Stimulated activated CD8-positive, alpha-beta memory T cell treated with anti-CD3 and anti-CD28 coated beads, Interleukin-4, amount 100 ng/mL, for 24 hours (primary cell): ENCODE results near the gene GRIA1.

Source experiments
- DNase-seq: peaks from one replicate; pipeline ENCODE4 v3.0.0-alpha.2; 2020; ENCODE audit warnings: low read depth

Gene GRIA1

GRCh38 chr5:153780876-153781705, 290.6 kb downstream of the GRIA1 start:
- DNase-seq, result no peak

GRCh38 chr5:153782589-153783361, 292.3 kb downstream of the GRIA1 start:
- no peak for DNase-seq

DNA sequence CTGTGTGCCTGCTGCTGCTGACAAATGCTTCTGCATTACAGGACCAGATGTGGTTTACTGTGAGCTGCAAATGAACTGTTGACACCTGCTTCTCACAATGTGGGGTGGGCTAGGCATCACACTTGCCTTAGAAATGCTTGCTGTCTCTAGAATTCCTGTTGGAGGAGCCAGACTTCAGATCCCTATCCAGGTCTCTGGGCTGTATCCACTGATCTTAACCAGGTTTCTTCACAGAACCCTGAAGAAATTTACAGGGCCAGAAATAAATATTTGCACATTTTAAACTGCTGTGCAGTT, 292.8 kb downstream of the GRIA1 start:
- DNase-seq, result no peak

DNA sequence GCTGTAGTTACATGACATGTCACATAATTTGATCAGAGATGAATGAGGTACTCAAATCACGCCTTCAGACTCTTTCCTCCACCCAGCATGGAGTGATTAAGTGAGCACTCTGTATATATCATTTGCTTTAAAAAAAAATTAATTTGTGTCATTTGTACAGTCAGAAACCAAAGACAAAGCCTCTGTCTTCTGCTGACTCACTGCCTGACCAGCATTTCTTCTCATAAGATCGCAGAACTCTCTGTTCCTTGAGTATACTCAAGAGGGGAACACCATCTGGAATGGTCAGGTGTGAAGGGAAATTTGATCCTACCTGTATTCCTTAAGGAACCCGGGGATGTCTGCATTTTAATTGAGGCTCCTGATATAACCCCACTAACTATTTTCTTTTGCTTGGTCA, 293.8 kb downstream of the GRIA1 start:
- no peak for DNase-seq

GRCh38 chr5:153791339-153791738, 300.9 kb downstream of the GRIA1 start:
- no peak for DNase-seq

DNA sequence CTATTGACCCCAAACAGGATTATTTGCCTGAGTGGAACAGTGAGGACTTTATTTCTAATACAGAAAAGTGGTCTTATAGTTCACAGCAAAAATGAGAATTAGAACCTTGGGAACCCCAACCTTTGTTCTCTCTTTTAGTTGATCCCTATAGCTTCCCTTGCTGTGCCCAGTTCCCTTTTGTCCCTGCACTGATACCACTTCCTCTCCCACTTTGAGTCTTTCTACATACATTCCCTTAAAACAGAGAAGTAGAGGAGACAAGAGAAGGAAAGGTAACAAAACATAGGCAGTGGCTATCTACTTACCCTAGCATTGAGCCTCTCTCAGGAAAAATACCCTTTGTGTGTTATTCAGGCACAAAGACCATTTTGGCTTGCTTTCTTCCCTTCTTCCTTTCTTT, 301.8 kb downstream of the GRIA1 start:
- no peak for DNase-seq

DNA sequence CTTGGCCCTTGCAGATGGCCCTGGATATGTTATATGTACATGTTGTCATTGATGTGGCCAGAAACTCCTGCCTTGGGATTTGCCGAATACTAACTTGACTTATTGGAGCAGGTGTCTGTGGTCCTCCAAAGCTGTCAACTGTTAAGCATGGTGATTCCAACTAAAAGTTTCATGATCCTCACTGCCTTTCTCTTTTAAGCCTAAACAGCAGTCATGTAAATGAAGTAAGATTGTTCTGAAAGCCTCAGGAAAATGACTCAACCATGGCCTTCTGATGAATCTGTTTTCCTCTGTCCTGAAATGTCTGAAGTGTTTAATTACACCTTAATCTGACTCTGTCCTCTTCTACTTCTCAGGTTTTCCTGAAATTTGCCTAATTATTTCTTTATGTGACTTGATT, 303.2 kb downstream of the GRIA1 start:
- DNase-seq, result no peak

DNA sequence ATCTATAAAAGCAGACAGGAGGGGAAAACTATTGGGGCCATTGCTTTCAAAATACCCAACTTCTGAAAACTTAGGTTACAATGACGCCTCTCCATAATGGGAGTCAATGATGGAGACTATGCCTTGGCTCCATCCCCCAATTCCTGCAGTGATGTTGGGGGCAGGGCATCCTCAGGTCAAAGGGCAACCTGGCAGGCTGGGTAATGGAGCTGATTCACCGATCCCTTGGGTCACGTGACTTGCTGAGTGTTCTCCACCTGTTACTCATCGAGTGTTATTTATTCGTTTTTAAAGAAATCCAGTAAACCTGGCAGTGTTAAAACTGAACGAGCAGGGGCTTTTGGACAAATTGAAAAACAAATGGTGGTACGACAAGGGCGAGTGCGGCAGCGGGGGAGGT, 303.9 kb downstream of the GRIA1 start:
- no peak for DNase-seq

GRCh38 chr5:153796527-153796926, 306.1 kb downstream of the GRIA1 start:
- DNase-seq, result no peak

DNA sequence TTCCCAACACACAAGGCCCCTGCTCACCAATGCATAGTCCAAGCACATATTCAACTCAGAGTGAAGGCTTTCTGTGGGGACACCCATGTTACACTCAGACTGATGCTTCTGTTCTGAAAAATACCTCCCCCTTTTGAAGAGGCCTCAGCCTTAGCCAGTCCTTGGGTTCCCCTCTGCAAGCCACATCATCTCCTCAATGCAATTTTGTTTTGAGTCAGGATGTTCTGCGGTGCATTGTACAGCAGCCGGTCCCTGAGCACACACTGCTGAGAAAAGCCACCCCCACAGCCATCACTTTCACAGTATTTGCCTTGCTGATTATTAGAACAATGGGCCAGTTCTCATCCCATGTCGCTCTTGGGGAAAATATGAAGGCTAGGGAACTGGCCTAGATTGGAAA, 307.0 kb downstream of the GRIA1 start:
- no peak for DNase-seq

GRCh38 chr5:153798830-153799229, 308.4 kb downstream of the GRIA1 start:
- no peak for DNase-seq

- DNase-seq, result no peak
Measured at GRCh38 chr5:153799466-153799865, 309.0 kb downstream of the GRIA1 start.

GRCh38 chr5:153802050-153802821, 311.8 kb downstream of the GRIA1 start:
- no peak for DNase-seq

GRCh38 chr5:153807801-153808200, 317.3 kb downstream of the GRIA1 start:
- no peak for DNase-seq

- no peak for DNase-seq
Measured at GRCh38 chr5:153809166-153809565, 318.7 kb downstream of the GRIA1 start.

DNA sequence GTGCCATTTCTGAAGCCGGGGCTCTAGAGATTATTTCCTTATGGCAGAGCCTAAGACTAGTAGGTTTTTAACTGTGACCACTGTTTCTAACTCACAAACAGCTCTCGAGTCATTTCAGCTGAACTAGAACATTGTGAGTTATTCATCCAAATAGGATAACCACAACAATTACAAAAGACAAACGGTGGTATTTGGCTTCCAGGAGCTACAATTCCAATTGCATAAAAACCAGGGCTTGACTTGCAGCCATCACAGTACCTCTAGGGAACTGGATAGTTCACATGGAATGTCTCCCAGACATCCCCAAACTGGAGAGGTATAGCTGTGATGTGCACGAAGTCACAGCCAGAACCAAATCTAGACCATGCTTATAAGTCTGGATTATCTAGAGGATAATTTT, 323.4 kb downstream of the GRIA1 start:
- DNase-seq, result no peak

DNA sequence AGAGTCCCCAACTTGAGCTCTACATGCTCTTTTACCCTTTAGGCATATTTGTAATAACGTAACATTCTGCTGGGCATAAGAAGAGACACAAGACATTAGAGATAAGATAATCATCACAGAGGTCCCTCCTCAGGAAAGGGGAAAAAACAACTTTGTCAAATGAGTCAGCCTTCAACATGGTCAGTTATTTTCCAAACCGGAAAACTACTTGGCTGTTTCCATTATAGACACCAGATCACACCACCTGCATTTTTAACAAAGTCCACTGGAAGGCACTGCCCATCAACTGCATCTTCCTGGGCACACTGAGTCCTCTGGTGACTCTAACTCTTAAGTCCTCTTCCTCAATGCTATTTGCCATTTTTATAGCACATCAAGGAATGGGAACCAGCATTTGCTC, 326.4 kb downstream of the GRIA1 start:
- DNase-seq, result no peak

DNA sequence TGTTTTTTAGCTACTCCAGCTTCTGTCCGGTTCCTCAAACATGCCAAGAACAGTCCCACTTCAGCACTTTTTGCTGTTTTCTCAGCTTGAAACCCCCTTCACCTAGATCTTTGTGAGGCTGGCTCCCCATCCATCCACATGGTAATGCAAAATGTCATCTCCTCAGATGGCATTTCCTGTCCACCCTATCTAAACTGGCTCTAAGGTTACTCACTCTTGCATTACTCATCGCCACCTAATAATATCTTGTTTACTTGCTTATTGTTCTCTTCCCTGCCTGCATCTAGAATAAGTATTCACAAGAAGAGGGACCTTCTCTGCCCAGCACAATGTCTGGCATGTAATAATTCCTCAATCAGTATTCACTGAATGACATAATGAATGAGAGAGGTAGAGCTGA, 328.2 kb downstream of the GRIA1 start:
- no peak for DNase-seq

- no peak for DNase-seq
Measured at GRCh38 chr5:153823036-153823435, 332.6 kb downstream of the GRIA1 start.

- DNase-seq, result no peak
Measured at GRCh38 chr5:153824909-153825308, 334.4 kb downstream of the GRIA1 start.

DNA sequence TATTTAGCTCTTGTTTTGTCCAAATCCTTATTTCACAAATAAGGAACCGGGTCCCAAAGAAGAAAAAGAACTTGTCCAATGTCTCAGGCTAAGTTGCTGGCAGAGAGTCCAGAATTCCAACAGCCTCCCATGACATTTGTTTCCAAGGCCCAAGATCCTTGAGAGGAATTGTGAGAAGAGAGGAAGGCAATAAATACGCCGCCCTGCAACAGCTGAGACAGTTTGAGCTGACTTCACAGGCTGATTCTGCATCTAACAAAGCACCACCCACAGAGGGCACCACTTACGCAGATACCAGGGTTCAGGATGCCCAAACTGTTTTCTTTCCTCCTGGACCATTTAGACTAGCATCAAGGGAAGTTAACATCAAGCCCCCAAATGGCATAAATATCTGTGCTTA, 336.9 kb downstream of the GRIA1 start:
- no peak for DNase-seq

GRCh38 chr5:153829510-153830065, 339.1 kb downstream of the GRIA1 start:
- DNase-seq, result no peak

DNA sequence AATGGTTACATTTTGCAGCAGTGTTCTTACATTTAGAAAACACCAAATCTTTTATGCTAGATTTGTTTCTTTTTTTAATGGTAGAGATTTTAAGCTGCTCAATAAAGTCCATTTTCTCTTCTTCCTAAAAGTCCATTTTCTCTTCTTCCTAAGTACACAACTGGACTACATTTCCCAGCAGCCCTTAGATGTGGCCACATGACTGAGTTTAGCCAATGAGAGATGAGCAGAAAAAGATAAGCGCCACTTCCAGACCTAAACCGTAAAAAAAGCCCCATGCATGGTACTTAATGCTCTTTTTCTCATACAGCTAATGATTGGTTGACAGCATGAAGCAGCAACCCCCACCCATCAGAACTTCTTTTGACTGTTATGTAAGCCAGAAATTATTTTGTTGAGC, 341.5 kb downstream of the GRIA1 start:
- DNase-seq, result no peak
